MM.1S (cell line): Measurements from ENCODE around the gene LMCD1.

Experiments
- DNase-seq: peaks from one replicate; pipeline ENCODE4 v3.0.0-alpha.2; 2015
- H2AFZ ChIP-seq: fragments of 300-600 bp; sonication (generic); 2 replicates; pipeline ENCODE4 v1.6.0; 2016; ENCODE audit warnings: antibody characterized with exemption, low read length
- H3F3A ChIP-seq: fragments of 300-600 bp; sonication (generic); 2 replicates; pipeline ENCODE4 v1.6.1; 2016; ENCODE audit warnings: mild to moderate bottlenecking, antibody characterized with exemption, low read length, moderate library complexity, mixed read lengths; ENCODE audit not compliant: insufficient read depth
- H3K27ac ChIP-seq: fragments of 300-600 bp; sonication (generic); 2 replicates; pipeline ENCODE4 v1.5.1; 2016; ENCODE audit warnings: mild to moderate bottlenecking, low read length
- H3K27me3 ChIP-seq: fragments of 300-600 bp; sonication (generic); replicated peaks from 2 replicates; pipeline ENCODE4 v1.6.0; 2016; ENCODE audit warnings: low read length; ENCODE audit not compliant: insufficient read depth
- H3K36me3 ChIP-seq: fragments of 300-600 bp; sonication (generic); replicated peaks from 2 replicates; pipeline ENCODE4 v1.6.1; 2016; ENCODE audit warnings: mild to moderate bottlenecking, low read length, mixed read lengths; ENCODE audit not compliant: insufficient read depth
- H3K4me1 ChIP-seq: fragments of 300-600 bp; sonication (generic); 2 replicates; pipeline ENCODE4 v1.6.1; 2016; ENCODE audit warnings: low read length, mixed read lengths
- H3K4me2 ChIP-seq: fragments of 300-600 bp; sonication (generic); 2 replicates; pipeline ENCODE4 v1.6.0; 2016; ENCODE audit warnings: low read depth, low read length
- H3K4me3 ChIP-seq: fragments of 300-600 bp; sonication (generic); 2 replicates; pipeline ENCODE4 v1.5.1; 2016; ENCODE audit warnings: low read length, mixed read lengths
- H3K79me2 ChIP-seq: fragments of 300-600 bp; sonication (generic); 2 replicates; pipeline ENCODE4 v1.6.1; 2016; ENCODE audit warnings: mixed run types, low read length, mixed read lengths
- H3K9ac ChIP-seq: fragments of 300-600 bp; sonication (generic); 2 replicates; pipeline ENCODE4 v1.6.1; 2016; ENCODE audit warnings: low read length, mixed read lengths
- H3K9me2 ChIP-seq: fragments of 300-600 bp; sonication (generic); replicated peaks from 2 replicates; pipeline ENCODE4 v1.6.1; 2016; ENCODE audit warnings: mild to moderate bottlenecking, low read length, mixed read lengths; ENCODE audit not compliant: insufficient read depth
- H3K9me3 ChIP-seq: fragments of 300-600 bp; sonication (generic); replicated peaks from 2 replicates; pipeline ENCODE4 v1.6.1; 2016; ENCODE audit warnings: mild to moderate bottlenecking, low read length, mixed read lengths; ENCODE audit not compliant: insufficient read depth
- H4K20me1 ChIP-seq: fragments of 300-600 bp; sonication (generic); 2 replicates; pipeline ENCODE4 v1.6.1; 2016; ENCODE audit warnings: mild to moderate bottlenecking, low read length, moderate library complexity, mixed read lengths; ENCODE audit not compliant: insufficient read depth
- CTCF ChIP-seq: fragments of 300-600 bp; sonication (generic); IDR thresholded peaks from 2 replicates; pipeline ENCODE4 v1.5.1; 2016; ENCODE audit warnings: antibody characterized with exemption, low read length, mixed read lengths
- EZH2 ChIP-seq: fragments of 300-600 bp; sonication (generic); optimal IDR thresholded peaks from 2 replicates; pipeline ENCODE3; 2017; ENCODE audit warnings: low read depth, mild to moderate bottlenecking, antibody characterized with exemption, low read length, mixed read lengths
- EZH2phosphoT487 ChIP-seq: fragments of 300-600 bp; sonication (generic); IDR thresholded peaks from 2 replicates; pipeline ENCODE4 v1.6.1; 2018; ENCODE audit warnings: antibody characterized with exemption, low read length

The LMCD1 gene

GRCh38 chr3:8500319-8500988 is 1.2 kb upstream of the LMCD1 start:
- no peaks in the 10 kb centered on the region for H3K27me3 ChIP-seq
- H3K4me3 ChIP-seq = no peak overlapping the region
- H3K36me3 ChIP-seq = no peaks in the 10 kb centered on the region
- no peak for DNase-seq
- no peak overlapping the region for H3K4me2 ChIP-seq
- H3K9me2 ChIP-seq = no peaks in the 10 kb centered on the region
- H3F3A ChIP-seq = no peaks in the 10 kb centered on the region
- H3K4me1 ChIP-seq = no peaks in the 10 kb centered on the region
- TF ChIP-seq EZH2 (no peak), CTCF (no peak), EZH2phosphoT487 (no peak)
- H3K9ac ChIP-seq = no peak overlapping the region
- H4K20me1 ChIP-seq = no peaks in the 10 kb centered on the region
- no peak overlapping the region for H3K27ac ChIP-seq
- H3K79me2 ChIP-seq = no peaks in the 10 kb centered on the region
- H3K9me3 ChIP-seq = no peaks in the 10 kb centered on the region
- H2AFZ ChIP-seq = no peak overlapping the region

GRCh38 chr3:8500989-8501370 is 643 bp upstream of the LMCD1 start:
- no peaks in the 10 kb centered on the region for H3K27me3 ChIP-seq
- no peak overlapping the region for H3K27ac ChIP-seq
- no peaks in the 10 kb centered on the region for H3K36me3 ChIP-seq
- H3K9me3 ChIP-seq = no peaks in the 10 kb centered on the region
- TF ChIP-seq EZH2phosphoT487 = no peak
- no peak for TF ChIP-seq CTCF
- TF ChIP-seq EZH2 = no peak
- H4K20me1 ChIP-seq = no peaks in the 10 kb centered on the region
- H3K4me1 ChIP-seq = no peaks in the 10 kb centered on the region
- no peak for DNase-seq
- no peak overlapping the region; the same call in 1 of the 2 replicates for H3K4me3 ChIP-seq
- H3K4me2 ChIP-seq = no peak overlapping the region
- H3K79me2 ChIP-seq = no peaks in the 10 kb centered on the region
- H3K9me2 ChIP-seq = no peaks in the 10 kb centered on the region
- no peaks in the 10 kb centered on the region for H3F3A ChIP-seq
- no peak overlapping the region for H3K9ac ChIP-seq
- H2AFZ ChIP-seq = no peak overlapping the region

GRCh38 chr3:8503461-8503860 is 1.8 kb downstream of the LMCD1 start:
- Histone ChIP-seq H3K79me2 (no peaks in the 10 kb centered on the region), H3F3A (no peaks in the 10 kb centered on the region), H3K4me3 (no peak overlapping the region), H3K9me2 (no peaks in the 10 kb centered on the region), H3K27ac (no peak overlapping the region), H3K4me2 (no peak overlapping the region), H2AFZ (no peak overlapping the region), H4K20me1 (no peaks in the 10 kb centered on the region), H3K27me3 (no peaks in the 10 kb centered on the region), H3K9me3 (no peaks in the 10 kb centered on the region), H3K36me3 (no peaks in the 10 kb centered on the region), H3K4me1 (no peaks in the 10 kb centered on the region), H3K9ac (no peak overlapping the region)
- TF ChIP-seq EZH2phosphoT487 (no peak), CTCF (no peak), EZH2 (no peak)
- DNase-seq = no peak
